GM19467 (cell line): ENCODE measurements around the gene SUMO1.

Experiments used
- ATAC-seq: cut with Tn5 transposase; IDR thresholded peaks from one replicate; pipeline ENCODE4 v1.9.1; 2021; ENCODE audit warnings: mild to moderate bottlenecking, moderate library complexity; ENCODE audit not compliant: unreplicated experiment

Gene SUMO1

DNA sequence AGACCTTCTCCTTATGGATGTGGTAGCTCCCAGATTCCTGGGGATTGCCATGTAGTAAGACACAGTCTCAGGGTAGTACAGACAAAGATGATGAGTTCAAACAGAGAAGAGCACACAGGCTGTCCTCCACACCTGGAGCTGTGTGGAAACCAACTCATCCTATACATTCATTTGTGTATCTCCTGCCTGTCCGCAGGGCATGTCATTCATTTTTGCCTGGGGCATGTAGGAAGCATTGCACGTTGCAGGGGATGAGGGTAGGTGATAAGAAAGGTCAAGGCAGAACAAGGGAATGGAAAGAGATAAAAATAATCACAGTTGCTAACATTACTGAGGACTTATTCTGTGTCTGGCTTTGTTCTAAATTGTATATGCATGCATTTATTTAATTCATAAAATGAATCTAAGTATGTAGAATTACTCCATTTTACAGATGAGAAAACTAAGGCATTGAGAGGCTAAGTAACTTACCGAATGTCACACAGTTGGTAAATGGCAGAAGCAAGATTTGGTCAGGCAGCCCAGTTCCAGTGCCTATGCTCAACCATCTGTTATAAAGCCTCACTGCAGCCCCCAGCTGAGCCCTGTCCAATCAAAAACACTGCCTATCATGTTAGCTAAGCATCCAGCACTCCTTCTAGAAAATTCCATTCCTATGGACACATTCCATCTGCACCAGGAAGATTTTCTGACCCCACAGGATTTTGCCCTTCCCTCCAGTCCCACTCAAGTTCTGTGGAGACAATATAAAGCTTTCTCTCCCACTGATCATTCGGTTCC, 81.0 kb downstream of the SUMO1 start:
- ATAC-seq: no peak
